Keratinocyte (primary cell): Measurements from ENCODE around the gene HDAC5.

ENCODE experiments used
- EZH2 ChIP-seq: IDR thresholded peaks from one replicate; pipeline ENCODE4 v1.6.1; 2012; ENCODE audit warnings: inconsistent platforms, mild to moderate bottlenecking, low read length, moderate library complexity
- TF ChIP-seq, protein P1 (sequence below), 3 experiments: IDR thresholded peaks in 1 of 3; conservative IDR thresholded peaks in 1 of 3; optimal IDR thresholded peaks in 1 of 3; 2 replicates in 2 of 3; 3 replicates in 1 of 3; pipeline versions ENCODE3 to v1.5.1; 2011; ENCODE audit warnings: low read length in 3 of 3, mild to moderate bottlenecking in 3 of 3, moderate library complexity in 2 of 3, control low read depth in 1 of 3, inconsistent platforms in 1 of 3; ENCODE audit not compliant: insufficient read depth in 2 of 3; ENCODE audit errors: extremely low read depth in 1 of 3

DNA sequence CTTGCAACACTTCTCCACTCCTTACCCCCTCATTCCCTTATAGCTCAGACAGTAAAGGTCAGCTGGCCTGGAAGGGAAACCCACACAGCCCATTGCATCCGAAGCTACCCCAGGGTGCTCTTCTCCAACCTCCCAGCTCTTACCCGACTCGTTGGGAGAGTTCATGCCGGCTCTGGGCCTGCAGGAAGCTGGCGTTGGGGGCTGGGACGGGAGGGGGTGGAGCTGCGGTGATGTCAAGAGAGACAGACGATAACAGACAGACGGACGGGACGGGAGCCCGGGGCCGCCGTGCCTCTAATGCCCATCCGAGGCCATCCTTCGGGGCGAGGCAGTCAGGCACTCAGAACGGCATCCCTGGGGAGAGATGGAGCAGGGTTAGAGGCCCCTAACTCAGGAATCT lies 6.1 kb downstream of the HDAC5 start:
- TF ChIP-seq EZH2: no peak
- TF ChIP-seq, protein P1, sequence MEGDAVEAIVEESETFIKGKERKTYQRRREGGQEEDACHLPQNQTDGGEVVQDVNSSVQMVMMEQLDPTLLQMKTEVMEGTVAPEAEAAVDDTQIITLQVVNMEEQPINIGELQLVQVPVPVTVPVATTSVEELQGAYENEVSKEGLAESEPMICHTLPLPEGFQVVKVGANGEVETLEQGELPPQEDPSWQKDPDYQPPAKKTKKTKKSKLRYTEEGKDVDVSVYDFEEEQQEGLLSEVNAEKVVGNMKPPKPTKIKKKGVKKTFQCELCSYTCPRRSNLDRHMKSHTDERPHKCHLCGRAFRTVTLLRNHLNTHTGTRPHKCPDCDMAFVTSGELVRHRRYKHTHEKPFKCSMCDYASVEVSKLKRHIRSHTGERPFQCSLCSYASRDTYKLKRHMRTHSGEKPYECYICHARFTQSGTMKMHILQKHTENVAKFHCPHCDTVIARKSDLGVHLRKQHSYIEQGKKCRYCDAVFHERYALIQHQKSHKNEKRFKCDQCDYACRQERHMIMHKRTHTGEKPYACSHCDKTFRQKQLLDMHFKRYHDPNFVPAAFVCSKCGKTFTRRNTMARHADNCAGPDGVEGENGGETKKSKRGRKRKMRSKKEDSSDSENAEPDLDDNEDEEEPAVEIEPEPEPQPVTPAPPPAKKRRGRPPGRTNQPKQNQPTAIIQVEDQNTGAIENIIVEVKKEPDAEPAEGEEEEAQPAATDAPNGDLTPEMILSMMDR (optimal IDR thresholded peaks at IDR 0.05 in 1 of 3, IDR thresholded peaks at IDR 0.05 in 1 of 3, conservative IDR thresholded peaks at IDR 0.05 in 1 of 3; ENCODE audit: extremely low read depth in 1 of 3, insufficient read depth in 2 of 3, low read length in 3 of 3): no peak
